Effector CD8-positive, alpha-beta T cell (primary cell): ENCODE results near the gene ZNF541.

Experiments
- DNase-seq: peaks from one replicate; lab custom pipeline; 2025; lab: John Stamatoyannopoulos, UW
- total RNA-seq, 4 experiments: gene quantifications; one replicate each; lab custom pipeline; 2026; lab: John Stamatoyannopoulos, UW

The ZNF541 gene, protein sequence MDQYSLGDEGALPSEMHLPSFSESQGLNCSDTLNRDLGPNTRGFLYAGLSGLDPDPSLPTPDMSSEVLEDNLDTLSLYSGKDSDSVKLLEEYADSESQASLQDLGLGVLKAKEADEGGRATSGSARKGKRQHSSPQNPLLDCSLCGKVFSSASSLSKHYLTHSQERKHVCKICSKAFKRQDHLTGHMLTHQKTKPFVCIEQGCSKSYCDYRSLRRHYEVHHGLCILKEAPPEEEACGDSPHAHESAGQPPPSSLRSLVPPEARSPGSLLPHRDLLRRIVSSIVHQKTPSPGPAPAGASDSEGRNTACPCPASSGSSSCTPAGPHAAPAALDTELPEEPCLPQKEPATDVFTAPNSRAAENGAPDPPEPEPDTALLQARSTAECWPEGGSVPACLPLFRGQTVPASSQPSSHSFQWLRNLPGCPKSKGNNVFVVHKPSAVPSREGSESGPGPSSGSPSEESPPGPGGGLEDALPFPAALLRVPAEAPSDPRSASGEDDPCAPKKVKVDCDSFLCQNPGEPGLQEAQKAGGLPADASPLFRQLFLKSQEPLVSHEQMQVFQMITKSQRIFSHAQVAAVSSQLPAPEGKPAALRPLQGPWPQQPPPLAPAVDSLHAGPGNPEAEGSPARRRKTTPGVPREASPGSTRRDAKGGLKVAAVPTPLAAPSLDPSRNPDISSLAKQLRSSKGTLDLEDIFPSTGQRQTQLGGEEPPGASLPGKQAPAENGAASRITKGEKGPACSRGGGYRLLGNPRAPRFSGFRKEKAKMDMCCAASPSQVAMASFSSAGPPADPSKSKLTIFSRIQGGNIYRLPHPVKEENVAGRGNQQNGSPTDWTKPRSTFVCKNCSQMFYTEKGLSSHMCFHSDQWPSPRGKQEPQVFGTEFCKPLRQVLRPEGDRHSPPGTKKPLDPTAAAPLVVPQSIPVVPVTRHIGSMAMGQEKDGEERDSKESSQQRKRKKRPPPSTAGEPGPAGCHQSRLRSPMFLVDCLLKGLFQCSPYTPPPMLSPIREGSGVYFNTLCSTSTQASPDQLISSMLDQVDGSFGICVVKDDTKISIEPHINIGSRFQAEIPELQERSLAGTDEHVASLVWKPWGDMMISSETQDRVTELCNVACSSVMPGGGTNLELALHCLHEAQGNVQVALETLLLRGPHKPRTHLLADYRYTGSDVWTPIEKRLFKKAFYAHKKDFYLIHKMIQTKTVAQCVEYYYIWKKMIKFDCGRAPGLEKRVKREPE (N-terminal part only)
- 0.54 to 1.4 (median 1.2) reads per million in 4 experiments for total RNA-seq

DNA sequence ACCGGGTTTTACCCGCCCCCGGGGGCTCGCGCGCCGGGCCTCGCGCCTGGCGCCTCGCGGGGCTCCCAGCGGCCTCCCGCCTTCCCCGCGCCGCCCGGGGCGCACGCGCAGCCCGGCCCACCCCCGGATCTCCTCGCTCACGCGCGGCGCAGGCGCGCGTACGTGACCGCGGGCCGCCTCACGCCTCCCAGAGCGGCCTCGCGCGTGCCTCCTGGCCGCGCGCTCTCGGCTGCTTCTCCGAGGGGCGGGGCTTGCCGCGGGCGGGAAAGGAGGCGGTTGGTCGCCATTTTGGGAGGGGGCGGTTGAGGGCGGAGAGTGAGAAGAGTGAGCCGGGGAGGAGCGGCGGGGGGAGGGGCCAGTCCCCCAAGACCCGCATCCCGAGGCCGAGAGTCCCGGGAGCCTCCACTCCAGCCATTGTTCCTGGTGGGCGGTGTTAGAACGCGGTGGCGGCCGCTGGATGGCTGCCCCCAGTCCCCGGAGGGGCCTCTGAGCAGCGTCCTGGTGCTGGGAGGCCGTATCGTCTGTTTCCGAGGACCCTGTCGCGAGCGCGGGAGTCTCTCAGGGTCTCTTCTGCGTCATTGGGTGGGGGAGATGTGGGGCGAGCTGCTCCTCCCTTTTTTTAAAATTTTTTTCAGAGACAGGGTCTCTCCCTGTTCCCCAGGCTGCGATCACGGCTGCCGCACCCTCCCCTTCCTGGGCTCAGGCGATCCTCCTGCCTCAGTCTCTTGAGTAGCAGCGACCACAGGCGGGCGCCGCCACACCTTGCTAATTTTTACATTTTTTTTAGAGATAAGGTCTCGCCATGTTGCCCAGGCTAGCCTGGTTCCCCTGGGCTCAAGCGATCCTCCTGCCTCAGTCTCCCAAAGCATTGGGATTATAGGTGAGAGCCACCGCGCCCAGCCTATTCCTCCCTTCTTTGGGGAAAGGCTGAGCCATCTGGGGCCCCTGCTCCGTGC is at the start of gene ZNF541:
Gene ZNF541 (minus strand): TSS at position 78 of the 956 bp plus-strand sequence. CDS start 17,292 bp downstream, outside the sequence.
- peak; percentile 86 for DNase-seq

DNA sequence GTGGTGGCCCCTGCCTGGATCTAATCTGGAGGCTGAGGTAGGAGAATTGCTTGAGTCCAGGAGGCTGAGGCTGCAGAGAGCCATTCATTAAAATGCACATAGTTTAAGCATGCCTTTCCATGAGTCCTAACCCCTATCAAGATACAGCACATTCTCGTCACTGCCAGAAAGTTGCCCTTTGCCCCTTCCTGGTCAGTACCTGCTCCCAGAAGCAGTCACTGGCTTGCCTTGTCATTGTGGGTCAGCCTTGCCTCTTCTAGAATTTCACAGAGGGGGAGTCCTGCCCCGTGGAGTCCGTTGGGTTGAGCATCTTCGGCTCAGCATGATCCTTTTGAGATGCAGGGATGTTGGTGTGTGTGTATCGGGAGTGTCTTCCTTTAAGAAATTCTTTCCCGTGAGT is 46.8 kb upstream of the ZNF541 start:
- DNase-seq = no peak

DNA sequence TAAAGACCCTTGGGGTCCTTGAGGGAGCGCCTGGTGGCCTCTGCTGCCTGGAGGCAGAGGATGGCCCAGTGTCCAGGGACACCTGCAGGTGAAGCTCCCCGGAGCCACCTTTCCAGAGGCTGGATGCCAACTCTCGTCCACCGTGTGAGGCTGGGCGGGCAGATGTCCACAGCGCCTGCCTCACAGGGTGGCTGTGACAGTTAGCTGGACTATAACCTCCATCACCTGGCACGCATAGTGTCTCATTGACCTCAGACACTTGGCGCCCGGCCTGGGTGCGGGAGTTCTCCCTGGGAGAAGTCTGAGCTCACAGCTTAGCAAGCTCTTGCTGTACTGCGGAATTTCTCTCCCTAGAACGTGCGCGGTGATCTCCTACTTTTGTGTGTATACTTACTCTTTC is 45.8 kb upstream of the ZNF541 start:
- DNase-seq = no peak

DNA sequence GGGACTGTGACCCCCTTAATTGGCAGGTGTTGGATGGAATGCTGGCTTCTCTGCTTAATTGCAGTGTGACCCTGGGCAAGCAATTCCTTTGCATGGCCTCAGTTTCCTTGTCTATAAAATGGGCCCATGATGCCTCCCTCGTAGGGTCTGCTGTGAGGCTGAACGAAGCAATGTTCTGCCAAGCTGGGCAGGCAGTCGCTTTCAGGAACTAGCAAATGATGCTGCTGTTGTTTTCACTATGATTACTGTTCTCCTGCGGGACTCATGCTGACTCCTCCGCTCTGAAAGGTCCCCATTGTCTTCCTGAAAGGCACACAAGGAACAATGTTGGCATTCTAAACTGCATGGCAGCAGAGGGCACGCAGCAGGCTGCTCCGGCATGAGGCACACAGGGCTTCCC is 42.8 kb upstream of the ZNF541 start:
- DNase-seq = no peak

DNA sequence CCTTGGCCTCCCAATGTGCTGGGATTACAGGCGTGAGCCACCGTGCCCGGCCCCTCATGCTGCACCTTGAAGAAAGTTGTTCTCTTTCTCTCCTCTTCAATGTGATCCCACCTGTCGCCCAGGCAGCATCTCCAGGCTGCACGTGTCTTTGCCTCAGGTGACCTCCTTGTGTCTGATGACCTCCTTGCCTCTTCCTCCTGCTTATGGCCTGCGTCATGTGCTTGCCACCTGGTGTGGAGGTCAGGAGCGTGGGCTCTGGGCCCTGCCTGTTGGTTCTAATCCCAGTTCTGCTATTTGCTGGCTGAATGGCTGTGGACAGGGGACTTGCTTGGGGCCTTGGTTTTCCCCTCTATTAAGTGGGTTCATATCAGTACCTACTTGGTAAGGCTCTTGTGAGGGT is 42.3 kb upstream of the ZNF541 start:
- no peak for DNase-seq

DNA sequence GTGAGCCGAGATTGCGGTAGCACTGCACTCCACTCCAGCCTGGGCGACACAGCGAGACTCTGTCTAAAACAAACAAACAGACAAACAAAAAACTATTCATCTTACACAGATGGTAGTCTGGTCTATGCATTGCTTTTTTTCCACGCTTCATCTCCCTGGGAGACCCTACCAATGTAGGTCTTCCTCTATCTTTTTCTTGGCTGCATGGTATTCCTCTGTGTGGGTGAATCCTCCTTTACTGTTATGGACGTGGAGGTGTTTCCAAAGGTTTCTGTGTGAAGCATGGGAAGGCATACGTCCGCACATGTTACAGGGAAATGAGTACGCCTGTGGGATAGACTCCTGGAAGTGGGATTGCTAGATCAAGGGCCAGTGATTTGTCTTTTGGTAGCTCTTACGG is 41.6 kb upstream of the ZNF541 start:
- no peak for DNase-seq

DNA sequence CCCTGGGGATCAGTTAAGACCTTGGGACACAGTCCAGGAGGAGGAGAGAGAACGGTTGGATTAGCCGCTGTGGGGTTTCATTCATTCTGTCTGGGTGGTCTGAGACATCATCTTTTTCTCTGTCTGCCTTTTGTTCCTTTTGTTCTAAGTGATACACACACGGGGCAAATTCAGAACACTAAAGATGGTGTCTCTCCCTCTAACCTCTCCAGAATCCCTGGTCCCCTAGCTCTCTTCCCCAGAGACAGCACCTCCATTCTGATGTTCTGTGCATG is 41.0 kb upstream of the ZNF541 start:
- DNase-seq = no peak

DNA sequence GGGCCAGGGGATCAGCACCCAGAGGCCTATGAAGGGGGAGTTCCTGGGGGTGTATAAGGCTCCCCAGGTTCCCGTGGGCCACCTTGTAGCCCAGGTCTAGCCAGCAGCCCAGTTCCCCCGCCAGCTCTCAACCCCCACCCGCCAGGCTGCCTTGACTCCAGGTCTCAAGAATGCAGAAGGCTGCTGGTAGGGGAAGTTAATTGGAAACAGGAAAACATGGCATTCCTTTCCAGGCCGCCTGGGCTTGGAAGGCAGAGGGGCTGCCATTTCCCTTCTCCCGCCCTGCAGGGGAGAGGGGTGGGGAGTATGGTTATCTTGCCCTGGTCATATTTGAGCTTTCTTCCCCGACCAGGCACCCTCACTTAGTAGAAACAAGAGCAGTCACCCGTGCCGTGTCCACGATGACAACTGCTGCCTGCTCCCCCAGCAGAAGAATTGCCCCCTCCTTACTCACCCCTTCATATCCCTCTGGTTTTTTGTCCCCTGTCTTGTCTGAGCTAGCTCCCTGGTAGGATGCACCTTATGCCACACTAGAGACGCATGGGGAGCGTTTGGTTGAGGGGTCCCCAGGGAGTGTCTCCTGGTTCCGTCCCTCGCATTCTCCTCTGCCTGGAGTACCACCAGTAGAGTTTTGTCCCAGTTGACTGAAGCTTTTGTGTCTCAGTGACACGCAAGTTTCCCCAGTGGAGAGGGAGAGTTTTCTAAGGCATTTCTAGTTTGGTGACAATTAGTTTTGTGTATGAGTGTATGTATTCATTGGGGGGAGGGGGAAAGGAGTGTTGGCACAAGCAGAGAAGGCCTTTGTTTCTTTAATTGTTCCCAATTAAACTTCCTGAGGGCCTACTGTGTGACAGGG is 40.4 kb upstream of the ZNF541 start:
- no peak for DNase-seq

DNA sequence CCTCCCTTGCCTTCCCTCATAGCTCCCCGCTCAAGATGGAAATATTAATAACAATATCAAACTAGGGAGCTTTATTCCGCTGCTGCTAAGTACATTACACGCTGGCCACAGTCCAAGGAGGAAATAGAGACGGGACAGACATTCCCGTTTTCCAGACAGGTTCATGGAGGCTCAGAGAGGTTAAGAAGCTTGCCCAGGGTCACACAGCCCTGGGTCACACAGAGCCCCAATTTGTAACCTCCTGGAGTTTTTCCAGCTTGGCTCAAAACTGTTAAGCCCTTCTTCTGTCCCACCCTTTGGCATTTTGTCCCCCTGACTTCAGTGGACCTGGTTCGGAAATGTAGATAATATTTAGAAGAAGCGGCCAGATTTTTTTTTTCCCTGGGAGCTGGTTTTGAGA is 38.0 kb upstream of the ZNF541 start:
- DNase-seq = no peak

DNA sequence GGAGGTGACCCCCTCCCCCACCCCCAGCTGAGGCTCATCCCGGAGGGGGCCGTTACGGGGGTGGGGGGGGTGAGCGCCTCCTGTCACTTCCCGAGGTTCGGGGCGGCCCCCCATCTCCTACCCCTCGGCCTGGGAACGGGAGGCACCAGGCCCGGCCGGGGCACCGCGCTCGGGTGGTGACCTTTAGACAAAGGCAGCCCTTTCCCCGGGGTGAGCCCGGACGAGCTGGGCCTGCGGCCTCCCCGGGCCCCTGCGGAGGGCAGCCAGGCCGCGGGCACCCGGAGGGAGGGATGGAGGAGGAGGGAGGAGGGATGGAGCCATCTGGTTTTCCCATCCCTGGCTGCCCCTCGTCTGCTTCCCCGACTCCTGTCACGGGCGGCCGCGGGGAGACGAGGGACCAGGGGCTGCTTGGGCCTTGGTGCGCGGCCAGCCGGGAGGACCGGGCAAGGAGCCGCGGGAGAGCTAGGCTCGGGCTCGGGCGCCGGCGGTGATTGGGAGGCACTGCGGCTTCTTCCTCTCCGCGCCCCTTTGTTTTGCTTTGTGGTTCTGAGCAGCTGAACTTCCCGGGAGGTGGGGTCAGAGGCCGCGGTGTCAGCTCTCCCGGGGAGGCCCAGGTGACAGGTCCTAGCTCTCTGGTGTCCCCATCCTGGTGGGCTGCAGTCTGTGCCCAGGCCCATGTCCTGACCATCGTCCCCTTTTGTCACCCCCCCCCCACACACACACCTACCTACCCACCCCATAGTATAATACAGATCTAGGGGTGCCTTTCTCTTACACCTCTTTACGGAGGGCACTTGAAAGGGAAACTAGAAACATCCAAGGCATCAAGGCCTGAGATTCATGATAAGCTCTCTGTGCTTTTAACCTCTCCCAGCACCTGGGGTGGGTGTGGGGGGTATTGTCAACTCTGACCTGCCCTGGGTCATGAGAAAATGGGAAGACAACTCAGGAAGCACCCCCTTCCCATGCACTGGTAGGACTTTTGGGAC is 37.3 kb upstream of the ZNF541 start:
- peak; percentile 30 for DNase-seq

DNA sequence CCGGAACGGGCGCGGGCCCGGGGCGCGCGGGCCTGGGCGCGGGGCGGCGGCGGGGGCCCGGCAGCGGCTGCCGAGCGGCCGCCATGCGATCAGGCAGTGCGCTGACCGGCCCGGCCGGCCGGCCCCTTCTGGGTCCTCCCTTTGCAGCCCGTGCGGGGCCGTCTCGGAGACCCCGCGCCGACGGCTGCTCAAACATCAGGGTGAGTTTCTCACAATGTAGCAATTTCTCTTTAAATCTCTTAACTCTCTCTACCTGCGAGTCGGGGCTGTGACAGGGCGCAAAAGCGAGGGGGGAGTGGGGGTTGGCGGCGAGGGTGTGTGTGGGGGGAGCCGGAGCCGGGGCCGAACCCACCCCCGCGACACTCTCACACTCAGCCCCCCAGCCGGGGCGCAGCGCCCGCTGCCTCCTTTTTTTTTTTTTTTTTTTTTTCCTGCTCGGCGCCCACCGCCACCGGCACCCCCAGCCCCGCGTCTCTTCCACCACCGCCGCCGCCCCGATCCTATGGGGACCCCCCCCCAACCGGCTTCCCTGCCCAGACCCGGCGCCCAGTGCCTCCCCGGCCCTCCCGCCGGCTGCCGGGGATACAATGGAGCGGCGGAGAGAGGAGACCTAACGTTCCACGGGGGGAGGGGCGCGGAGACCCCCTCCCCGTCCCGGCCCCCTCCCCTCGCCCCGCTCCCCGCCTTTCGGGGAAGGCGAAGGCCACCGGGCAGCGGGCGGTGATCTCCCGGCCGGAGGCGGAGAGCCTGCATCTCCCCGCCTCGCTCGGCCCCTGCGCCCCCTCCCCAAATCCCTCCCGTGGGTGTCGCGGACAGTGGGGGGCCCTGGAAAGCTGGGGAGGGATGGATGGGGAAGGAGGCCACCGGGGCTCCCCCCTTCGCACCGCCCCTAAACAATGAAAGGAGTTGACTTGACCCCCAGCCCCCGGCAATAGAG is 36.3 kb upstream of the ZNF541 start, which contains the start of gene BICRA:
Gene BICRA (plus strand): TSS at position 166 of the 937 bp plus-strand sequence. CDS start 64,441 bp downstream, outside the sequence.
- DNase-seq = peak; percentile 70

DNA sequence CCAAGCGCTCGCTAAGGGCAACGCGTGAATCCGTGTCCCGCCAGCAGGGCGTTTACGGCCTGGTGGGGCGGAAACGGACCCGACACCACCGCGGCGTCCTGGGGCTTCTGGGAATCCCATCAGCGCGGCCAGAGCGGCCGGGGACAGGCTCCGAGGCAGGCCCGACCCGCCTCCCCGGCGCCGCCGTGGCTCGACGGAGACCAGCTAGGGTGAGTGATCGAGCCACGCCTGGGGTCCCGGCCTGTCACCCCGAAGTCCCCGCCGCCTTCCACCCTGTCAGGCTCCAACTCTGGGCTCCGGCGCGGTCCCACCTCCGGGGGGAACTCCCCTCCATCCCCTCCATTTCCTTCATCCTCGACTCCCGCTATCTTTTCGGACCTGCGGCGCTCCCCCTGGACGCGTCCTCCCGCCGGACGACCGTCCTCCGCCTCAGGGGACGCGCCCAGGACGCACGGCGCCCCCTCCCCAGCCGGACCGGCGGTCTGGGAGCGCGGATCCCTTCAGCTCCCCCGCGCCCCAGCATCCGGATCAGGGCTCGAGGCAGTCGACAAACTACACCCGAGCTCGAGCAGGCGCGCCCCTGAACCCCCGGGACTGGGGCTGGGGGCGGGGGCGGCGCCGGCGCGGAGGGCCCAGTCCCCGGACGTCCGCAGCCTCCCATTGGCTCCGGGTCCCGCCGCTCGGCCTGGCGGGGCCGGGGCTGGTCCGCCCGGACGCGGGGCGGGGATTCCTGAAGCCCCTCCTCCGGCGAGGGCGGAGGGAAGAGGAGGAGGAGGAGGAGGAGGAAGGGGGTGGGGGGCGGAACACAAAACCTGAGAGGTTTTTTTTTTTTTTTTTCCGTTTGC is 35.3 kb upstream of the ZNF541 start:
- peak; percentile 93 for DNase-seq

DNA sequence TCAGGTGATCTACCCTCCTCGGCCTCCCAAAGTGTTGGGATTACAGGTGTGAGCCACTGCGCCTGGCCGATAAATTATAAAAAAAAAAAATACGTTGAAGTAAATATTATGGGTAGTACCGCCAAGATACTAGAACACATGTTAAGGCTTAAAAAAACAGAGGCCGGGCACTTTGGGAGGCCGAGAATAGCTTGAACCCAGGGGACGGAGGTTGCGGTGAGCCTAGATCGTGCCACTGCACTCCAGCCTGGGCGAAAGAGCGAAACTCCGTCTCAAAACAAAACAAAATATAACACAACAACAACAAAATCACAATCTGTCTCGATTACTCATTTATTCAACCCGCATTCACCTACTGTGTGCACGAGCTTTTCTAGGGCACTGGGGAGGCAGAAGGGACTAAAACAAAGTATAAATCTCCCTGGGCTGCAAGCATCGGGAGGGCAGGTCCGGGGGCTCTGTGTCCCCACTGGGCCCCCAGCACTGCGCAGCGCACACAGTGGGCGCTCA is 34.7 kb upstream of the ZNF541 start:
- no peak for DNase-seq

DNA sequence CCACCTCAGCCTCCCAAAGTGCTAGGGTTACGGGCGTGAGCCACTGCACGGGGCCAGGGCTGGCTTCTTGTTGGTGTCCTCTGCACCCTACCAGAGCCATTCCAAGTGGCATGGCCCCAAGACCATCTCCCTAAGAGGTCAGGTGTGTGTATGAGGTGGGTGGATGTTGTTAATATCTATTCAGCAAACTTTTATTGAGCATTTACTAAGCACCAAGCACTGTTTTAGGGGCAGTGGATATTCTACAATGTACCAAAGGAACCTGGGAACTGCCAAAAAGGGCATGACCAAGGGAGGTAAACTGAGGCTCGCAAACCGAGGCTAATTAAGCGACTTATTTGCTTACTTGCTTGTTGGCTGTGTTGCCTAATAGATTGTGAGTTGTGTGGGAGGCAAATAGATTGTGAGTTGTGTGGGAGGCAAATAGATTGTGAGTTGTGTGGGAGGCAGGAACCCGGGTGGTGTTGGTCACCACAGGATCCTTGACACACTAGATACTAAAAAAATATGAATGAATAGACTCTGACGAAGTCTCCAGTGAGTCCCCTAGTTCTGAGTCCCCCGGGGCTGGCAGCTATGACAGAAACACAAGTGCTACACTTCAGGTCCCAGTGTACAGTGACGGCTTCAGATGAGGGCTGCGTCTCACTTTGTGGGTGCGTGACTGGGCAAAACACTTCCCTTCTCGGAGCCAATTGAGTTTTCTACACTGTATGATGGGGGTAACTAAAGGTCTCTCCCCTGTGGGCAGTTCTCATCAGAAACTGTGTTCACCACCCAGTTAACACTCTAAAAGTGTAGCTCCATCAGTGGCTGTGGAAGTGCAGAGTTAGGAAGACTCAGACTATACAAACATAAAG is 31.0 kb upstream of the ZNF541 start:
- no peak for DNase-seq

DNA sequence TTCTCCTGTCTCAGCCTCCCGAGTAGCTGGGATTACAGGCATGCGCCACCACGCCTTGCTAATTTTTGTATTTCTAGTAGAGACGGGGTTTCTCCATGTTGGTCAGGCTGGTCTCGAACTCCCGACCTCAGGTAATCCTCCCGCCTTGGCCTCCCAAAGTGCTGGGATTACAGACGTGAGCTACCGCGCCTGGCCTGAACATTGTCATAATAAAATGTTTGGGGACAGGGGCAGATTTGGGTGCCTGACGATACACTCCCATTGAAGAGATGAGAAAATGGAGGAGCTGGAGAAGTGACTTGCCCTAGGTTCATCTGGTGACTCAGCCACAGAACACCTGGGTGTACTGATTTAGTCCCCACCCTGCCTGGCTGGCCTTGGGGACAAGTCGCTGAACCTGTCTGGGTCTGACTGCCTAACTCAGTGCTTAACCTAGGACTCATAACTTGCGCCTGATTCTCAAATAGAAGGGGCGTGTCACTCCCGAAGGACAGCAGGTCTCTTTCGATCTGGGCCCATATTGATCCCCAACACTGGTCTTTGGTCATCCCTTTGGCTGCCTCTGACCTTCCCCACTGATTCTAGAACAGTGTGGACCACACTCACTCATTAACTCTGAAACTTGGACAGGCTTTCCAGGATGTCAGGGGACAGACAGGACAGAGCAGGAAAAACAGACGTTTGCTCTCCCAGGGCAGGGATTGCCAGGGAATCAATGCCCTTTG is 28.4 kb upstream of the ZNF541 start:
- DNase-seq = no peak
